ENCODE results near the gene MYO5C. TPM values are rescaled to one million over a fixed set of nuclear protein-coding genes. Genes with fewer than 3 reads are reported as not detected.
A peak's percentile ranks its signal among the peaks of the same experiment; 100 is the strongest.

MYO5C gene
- 1 to 10 TPM; 1.0 to 1.1 TPM for total RNA-seq

GRCh38 chr15:52295421-52296001 is at the start of gene MYO5C:
MYO5C (minus strand) TSS chr15:52295804; CDS start chr15:52295636, 168 bp downstream.
- no peak within 1 kb of the TSS for H3K27ac Mint-ChIP-seq
- DNase-seq (ENCODE audit: low spot score in 2 of 2), result no peak
- no peaks in the 10 kb centered on the region for H3K36me3 Mint-ChIP-seq
- peak; percentile 34 to 39 for ATAC-seq
- no peaks in the 10 kb centered on the region for H3K9me3 Mint-ChIP-seq

- Mint-ChIP-seq H3K36me3 (no peaks in the 10 kb centered on the region), H3K27ac (peak overlapping the region in 1 of 2 donors; percentile 2), H3K9me3 (no peaks in the 10 kb centered on the region)
- DNase-seq (ENCODE audit: low spot score in 2 of 2) (no peak), ATAC-seq (no peak)
Observed at GRCh38 chr15:52344592-52344991, 49.0 kb upstream of the MYO5C start.

- H3K36me3 Mint-ChIP-seq, result no peaks in the 10 kb centered on the region
- no peaks in the 10 kb centered on the region for H3K9me3 Mint-ChIP-seq
- ATAC-seq, result no peak
- DNase-seq (ENCODE audit: low spot score in 2 of 2), result no peak
- peak overlapping the region in 1 of 2 donors; percentile 2 for H3K27ac Mint-ChIP-seq
Observed at GRCh38 chr15:52343831-52344230, 48.2 kb upstream of the MYO5C start.

GRCh38 chr15:52340093-52340492 is 44.5 kb upstream of the MYO5C start:
- Mint-ChIP-seq H3K36me3 (no peaks in the 10 kb centered on the region), H3K27ac (peak overlapping the region in 1 of 2 donors; percentile 80), H3K9me3 (no peaks in the 10 kb centered on the region)
- ATAC-seq, result no peak
- no peak for DNase-seq (ENCODE audit: low spot score in 2 of 2)

- Mint-ChIP-seq H3K27ac (peak overlapping the region in 1 of 2 donors; percentile 41), H3K9me3 (no peaks in the 10 kb centered on the region), H3K36me3 (no peaks in the 10 kb centered on the region)
- DNase-seq (ENCODE audit: low spot score in 2 of 2) (no peak), ATAC-seq (no peak)
Observed at GRCh38 chr15:52338891-52339290, 43.3 kb upstream of the MYO5C start.

- Mint-ChIP-seq H3K9me3 (no peaks in the 10 kb centered on the region), H3K36me3 (no peaks in the 10 kb centered on the region), H3K27ac (no peak overlapping the region)
- no peak for ATAC-seq
- no peak for DNase-seq (ENCODE audit: low spot score in 2 of 2)
Observed at GRCh38 chr15:52338058-52338457, 42.5 kb upstream of the MYO5C start.

GRCh38 chr15:52337198-52337853 is 41.7 kb upstream of the MYO5C start:
- ATAC-seq, result no peak
- peak overlapping the region in 1 of 2 donors; percentile 50 for H3K27ac Mint-ChIP-seq
- H3K36me3 Mint-ChIP-seq, result no peaks in the 10 kb centered on the region
- no peak for DNase-seq (ENCODE audit: low spot score in 2 of 2)
- no peaks in the 10 kb centered on the region for H3K9me3 Mint-ChIP-seq

- no peak for ATAC-seq
- no peak for DNase-seq (ENCODE audit: low spot score in 2 of 2)
- H3K27ac Mint-ChIP-seq, result no peak overlapping the region
- H3K36me3 Mint-ChIP-seq, result no peaks in the 10 kb centered on the region
- H3K9me3 Mint-ChIP-seq, result no peaks in the 10 kb centered on the region
Observed at GRCh38 chr15:52336529-52336928, 40.9 kb upstream of the MYO5C start.

GRCh38 chr15:52334491-52335160 is 39.0 kb upstream of the MYO5C start:
- no peaks in the 10 kb centered on the region for H3K9me3 Mint-ChIP-seq
- H3K36me3 Mint-ChIP-seq, result no peaks in the 10 kb centered on the region
- peak overlapping the region; percentile 1 to 35 for H3K27ac Mint-ChIP-seq
- DNase-seq (ENCODE audit: low spot score in 2 of 2) (no peak), ATAC-seq (no peak)

- Mint-ChIP-seq H3K36me3 (no peaks in the 10 kb centered on the region), H3K27ac (peak overlapping the region; percentile 58 to 71), H3K9me3 (no peaks in the 10 kb centered on the region)
- ATAC-seq (peak; percentile 97 to 100), DNase-seq (ENCODE audit: low spot score in 2 of 2) (peak; percentile 42 to 70)
Observed at GRCh38 chr15:52331490-52332240, 36.1 kb upstream of the MYO5C start.

- H3K27ac Mint-ChIP-seq, result no peak overlapping the region
- ATAC-seq, result no peak
- H3K36me3 Mint-ChIP-seq, result no peaks in the 10 kb centered on the region
- DNase-seq (ENCODE audit: low spot score in 2 of 2), result no peak
- no peaks in the 10 kb centered on the region for H3K9me3 Mint-ChIP-seq
Observed at GRCh38 chr15:52329987-52330386, 34.4 kb upstream of the MYO5C start.

- H3K36me3 Mint-ChIP-seq, result no peaks in the 10 kb centered on the region
- no peak for DNase-seq (ENCODE audit: low spot score in 2 of 2)
- H3K27ac Mint-ChIP-seq, result no peak overlapping the region
- no peaks in the 10 kb centered on the region for H3K9me3 Mint-ChIP-seq
- no peak for ATAC-seq
Observed at GRCh38 chr15:52329150-52329549, 33.5 kb upstream of the MYO5C start.

- H3K9me3 Mint-ChIP-seq, result no peaks in the 10 kb centered on the region
- no peaks in the 10 kb centered on the region for H3K36me3 Mint-ChIP-seq
- ATAC-seq (no peak), DNase-seq (ENCODE audit: low spot score in 2 of 2) (no peak)
- H3K27ac Mint-ChIP-seq, result peak overlapping the region in 1 of 2 donors; percentile 6
Observed at GRCh38 chr15:52328680-52329079, 33.1 kb upstream of the MYO5C start.

GRCh38 chr15:52326756-52327155 is 31.2 kb upstream of the MYO5C start:
- no peaks in the 10 kb centered on the region for H3K9me3 Mint-ChIP-seq
- DNase-seq (ENCODE audit: low spot score in 2 of 2) (no peak), ATAC-seq (no peak)
- no peaks in the 10 kb centered on the region for H3K36me3 Mint-ChIP-seq
- no peak overlapping the region for H3K27ac Mint-ChIP-seq

GRCh38 chr15:52324109-52324508 is 28.5 kb upstream of the MYO5C start:
- Mint-ChIP-seq H3K27ac (no peak overlapping the region), H3K36me3 (peaks cover 0 to 7% of the 10 kb centered on the region in 2 donors), H3K9me3 (no peaks in the 10 kb centered on the region)
- ATAC-seq, result no peak
- DNase-seq (ENCODE audit: low spot score in 2 of 2), result no peak

- no peak for ATAC-seq
- Mint-ChIP-seq H3K9me3 (no peaks in the 10 kb centered on the region), H3K36me3 (peaks cover 0 to 11% of the 10 kb centered on the region in 2 donors), H3K27ac (peak overlapping the region in 1 of 2 donors; percentile 47)
- no peak for DNase-seq (ENCODE audit: low spot score in 2 of 2)
Observed at GRCh38 chr15:52318729-52319500, 23.3 kb upstream of the MYO5C start.
